SK-N-SH (cell line): ENCODE results near the gene IFT172. TPM values are rescaled to one million over a fixed set of nuclear protein-coding genes. Genes with fewer than 3 reads are reported as not detected.
A peak's percentile ranks its signal among the peaks of the same experiment; 100 is the strongest.

Experiments
- CTCF ChIA-PET: fragments of 300-600, 350-600 bp; formaldehyde crosslinking; extraction: SDS; loops from one replicate; lab custom pipeline; 2021; lab: Yijun Ruan, JAX
- POLR2A ChIA-PET: fragments of 350-600 bp; sonication (Branson Sonifier 250); formaldehyde crosslinking; extraction: SDS; loops from one replicate; lab custom pipeline; 2020; ENCODE audit warnings: antibody characterized with exemption, inconsistent platforms; lab: Yijun Ruan, JAX
- DNase-seq: peaks from one replicate; pipeline ENCODE4 v3.0.0; 2012
- H2AFZ ChIP-seq: fragments of 200-600 bp; sonication (generic); 2 replicates; pipeline ENCODE4 v1.8.1; 2016; ENCODE audit warnings: antibody characterized with exemption, mild to moderate bottlenecking, low read depth
- H3F3A ChIP-seq: fragments of 200-600 bp; sonication (generic); replicated peaks from 2 replicates; pipeline ENCODE3; 2016; ENCODE audit warnings: antibody characterized with exemption, mild to moderate bottlenecking; ENCODE audit not compliant: insufficient read depth
- H3K27ac ChIP-seq, 2 experiments: fragments of 200-500 bp in 1 of 2; fragments of 200-600 bp in 1 of 2; sonication (Bioruptor generic) in 1 of 2; sonication (generic), shearing (Covaris generic) in 1 of 2; 2 replicates each; pipeline versions ENCODE4 v1.5.1 to v1.6.1; 2014 to 2016; ENCODE audit warnings: low read depth in 2 of 2, inconsistent platforms in 1 of 2, low read length in 1 of 2, mild to moderate bottlenecking in 1 of 2, mixed read lengths in 1 of 2
- H3K27me3 ChIP-seq: fragments of 200-600 bp; sonication (generic), shearing (Covaris generic); 2 replicates; pipeline ENCODE4 v1.6.1; 2016; ENCODE audit warnings: mixed run types; ENCODE audit not compliant: insufficient read depth
- H3K36me3 ChIP-seq, 2 experiments: fragments of 200-500 bp in 1 of 2; fragments of 200-600 bp in 1 of 2; sonication (Bioruptor generic) in 1 of 2; sonication (generic) in 1 of 2; replicated peaks in 1 of 2; 2 replicates each; pipeline versions ENCODE3 to v1.5.1; 2014 to 2016; ENCODE audit warnings: low read length in 1 of 2, mild to moderate bottlenecking in 1 of 2; ENCODE audit not compliant: insufficient read depth in 2 of 2, control insufficient read depth in 1 of 2
- H3K4me1 ChIP-seq, 2 experiments: fragments of 200-500 bp in 1 of 2; fragments of 200-600 bp in 1 of 2; sonication (Bioruptor generic) in 1 of 2; sonication (generic), shearing (Covaris generic) in 1 of 2; 2 replicates each; pipeline versions ENCODE4 v1.5.1 to v1.6.1; 2014 to 2016; ENCODE audit warnings: low read depth in 1 of 2, low read length in 1 of 2, mixed run types in 1 of 2; ENCODE audit not compliant: insufficient read depth in 2 of 2, control insufficient read depth in 1 of 2
- H3K4me2 ChIP-seq: fragments of 200-600 bp; sonication (generic), shearing (Covaris generic); 2 replicates; pipeline ENCODE4 v1.6.1; 2017; ENCODE audit warnings: mixed run types
- H3K4me3 ChIP-seq, 2 experiments: fragments of 200-500 bp in 1 of 2; fragments of 200-600 bp in 1 of 2; sonication (Bioruptor generic) in 1 of 2; sonication (generic), shearing (Covaris generic) in 1 of 2; 2 replicates each; pipeline versions ENCODE4 v1.5.1 to v1.8.1; 2014 to 2016; ENCODE audit warnings: low read depth in 2 of 2, inconsistent platforms in 1 of 2, low read length in 1 of 2, mild to moderate bottlenecking in 1 of 2, mixed read lengths in 1 of 2, moderate library complexity in 1 of 2
- H3K79me2 ChIP-seq: fragments of 200-600 bp; sonication (generic); 2 replicates; pipeline ENCODE4 v1.8.1; 2017; ENCODE audit warnings: mild to moderate bottlenecking; ENCODE audit not compliant: insufficient read depth
- H3K9ac ChIP-seq: fragments of 200-600 bp; sonication (generic); 2 replicates; pipeline ENCODE4 v1.6.1; 2017; ENCODE audit warnings: mixed run types
- H3K9me2 ChIP-seq: fragments of 200-600 bp; sonication (generic); 2 replicates; pipeline ENCODE4 v1.6.1; 2017; ENCODE audit warnings: mixed run types
- H3K9me3 ChIP-seq: fragments of 200-600 bp; sonication (generic); 2 replicates; pipeline ENCODE4 v1.6.1; 2017; ENCODE audit warnings: mixed run types, mild to moderate bottlenecking, moderate library complexity
- H4K20me1 ChIP-seq: fragments of 200-600 bp; sonication (generic); 2 replicates; pipeline ENCODE4 v1.6.1; 2017; ENCODE audit warnings: mild to moderate bottlenecking, mixed run types; ENCODE audit not compliant: insufficient read depth
- CHD2 ChIP-seq: fragments of 150-350 bp; IDR thresholded peaks from 2 replicates; pipeline ENCODE4 v1.6.1; 2018; ENCODE audit warnings: low read length; ENCODE audit not compliant: partially characterized antibody
- FOSL2 ChIP-seq: IDR thresholded peaks from 2 replicates; pipeline ENCODE4 v1.4.0; 2012; ENCODE audit warnings: low read depth, mild to moderate bottlenecking, moderate library complexity, borderline replicate concordance
- FOXJ3 ChIP-seq: sonication (generic); formaldehyde crosslinking; IDR thresholded peaks from 2 replicates; pipeline ENCODE4 v1.5.1; 2020; ENCODE audit warnings: mild to moderate bottlenecking, missing genetic modification reagents
- FOXM1 ChIP-seq: IDR thresholded peaks from 2 replicates; pipeline ENCODE4 v1.4.0; 2012; ENCODE audit warnings: low read depth, mild to moderate bottlenecking
- GATA2 ChIP-seq: sonication (generic); formaldehyde crosslinking; IDR thresholded peaks from 2 replicates; pipeline ENCODE4 v1.5.0; 2020; ENCODE audit warnings: mild to moderate bottlenecking, missing genetic modification reagents
- MEF2A ChIP-seq: IDR thresholded peaks from 2 replicates; pipeline ENCODE4 v1.4.0; 2012; ENCODE audit warnings: low read depth, borderline replicate concordance
- MXI1 ChIP-seq: IDR thresholded peaks from 2 replicates; pipeline ENCODE4 v1.6.1; 2012; ENCODE audit warnings: mild to moderate bottlenecking, low read depth, low read length, improper control_type of control experiment
- POLR2AphosphoS5 ChIP-seq: IDR thresholded peaks from 2 replicates; pipeline ENCODE4 v1.6.1; 2012; ENCODE audit warnings: low read depth, low read length
- RAD21 ChIP-seq: IDR thresholded peaks from 2 replicates; pipeline ENCODE4 v1.6.1; 2012; ENCODE audit warnings: mild to moderate bottlenecking, low read length
- RCOR1 ChIP-seq: fragments of 150-350 bp; IDR thresholded peaks from 2 replicates; pipeline ENCODE4 v1.6.1; 2017; ENCODE audit warnings: antibody characterized with exemption, low read length
- RFX5 ChIP-seq: IDR thresholded peaks from 2 replicates; pipeline ENCODE4 v1.6.1; 2012; ENCODE audit warnings: mild to moderate bottlenecking, improper control_type of control experiment, low read length
- RXRA ChIP-seq: IDR thresholded peaks from 2 replicates; pipeline ENCODE4 v1.4.0; 2012; ENCODE audit warnings: low read depth, mild to moderate bottlenecking, borderline replicate concordance
- SIN3A ChIP-seq: IDR thresholded peaks from 2 replicates; pipeline ENCODE4 v1.6.1; 2012; ENCODE audit warnings: low read depth, mild to moderate bottlenecking, low read length, moderate library complexity, borderline replicate concordance
- SMC3 ChIP-seq: IDR thresholded peaks from 2 replicates; pipeline ENCODE4 v1.6.1; 2012; ENCODE audit warnings: low read depth, low read length, improper control_type of control experiment
- TAF1 ChIP-seq: IDR thresholded peaks from 2 replicates; pipeline ENCODE4 v1.6.1; 2012; ENCODE audit warnings: low read depth, mild to moderate bottlenecking, low read length, moderate library complexity, borderline replicate concordance
- WGBS: methylation state at CpG from one replicate; pipeline ENCODE4 v1.1.6; 2017; ENCODE audit warnings: low lambda C conversion rate; 5-methylcytosine and 5-hydroxymethylcytosine counted together
- polyA plus RNA-seq, 3 experiments: library from polyadenylated mRNA; depleted of rRNA; stranded (reverse); fragments of >200 nt; gene quantifications; 2 replicates each; pipeline ENCODE4 v1.2.3, GENCODE V29; 2012
- TF ChIP-seq, protein P1 (sequence below): fragments of 150-350 bp; IDR thresholded peaks from 2 replicates; pipeline ENCODE4 v1.6.1; 2017; ENCODE audit warnings: antibody characterized with exemption, low read length, low read depth, borderline replicate concordance
- TF ChIP-seq, protein P2 (sequence below): IDR thresholded peaks from 2 replicates; pipeline ENCODE4 v1.4.0; 2012; ENCODE audit warnings: low read depth, borderline replicate concordance
- TF ChIP-seq, protein P3 (sequence below): IDR thresholded peaks from 2 replicates; pipeline ENCODE4; 2012

The IFT172 gene
- polyA plus RNA-seq, 1 of the 3 experiments (the other 2 are of a cell fraction): 31.3 TPM

DNA sequence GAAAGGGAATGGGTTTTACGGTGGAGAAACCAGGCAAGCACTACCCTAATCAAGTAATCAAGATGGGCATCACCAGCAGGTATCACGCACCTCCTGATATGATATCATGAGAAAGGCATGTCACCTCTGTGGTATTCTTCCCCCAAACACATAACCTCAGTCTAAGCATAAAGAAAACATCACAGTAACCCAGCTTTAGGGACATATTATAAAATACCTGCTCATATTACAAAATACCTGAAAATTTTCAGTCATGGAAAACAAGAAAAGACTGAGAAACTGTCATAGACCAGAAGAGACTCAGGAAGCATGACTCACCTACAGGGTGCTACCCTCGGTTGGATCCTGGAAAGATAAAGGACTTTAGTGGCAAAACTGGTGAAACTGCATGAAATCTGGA is 37.6 kb upstream of the IFT172 start:
- Histone ChIP-seq H3K9me2 (no peaks in the 10 kb centered on the region), H3K4me2 (no peak overlapping the region), H3K4me3 (no peak overlapping the region), H2AFZ (no peak overlapping the region), H3K36me3 (no peaks in the 10 kb centered on the region), H3K27ac (no peak overlapping the region), H4K20me1 (no peaks in the 10 kb centered on the region), H3K4me1 (no peaks in the 10 kb centered on the region), H3K9ac (no peak overlapping the region), H3F3A (no peaks in the 10 kb centered on the region), H3K27me3 (no peaks in the 10 kb centered on the region), H3K9me3 (no peaks in the 10 kb centered on the region), H3K79me2 (no peaks in the 10 kb centered on the region)
- DNase-seq: no peak
- ChIA-PET POLR2A (interaction anchor here (0.9 kb wide), 1 partner anchor 18 kb away, joined by 3 read pairs; no protein-coding TSS in a partner anchor), CTCF (interaction anchor here (1.5 kb wide), 1 partner anchor 10 kb away, joined by 6 read pairs; a partner anchor contains a TSS)
- 34% methylated on average over 3 of the region's 3 CpGs for WGBS
- TF ChIP-seq RFX5: no peak
- TF ChIP-seq RAD21: no peak
- no peak for TF ChIP-seq POLR2AphosphoS5
- TF ChIP-seq FOSL2: 0 out of 2 replicates have a peak, but pooled peaks have one; percentile 27

DNA sequence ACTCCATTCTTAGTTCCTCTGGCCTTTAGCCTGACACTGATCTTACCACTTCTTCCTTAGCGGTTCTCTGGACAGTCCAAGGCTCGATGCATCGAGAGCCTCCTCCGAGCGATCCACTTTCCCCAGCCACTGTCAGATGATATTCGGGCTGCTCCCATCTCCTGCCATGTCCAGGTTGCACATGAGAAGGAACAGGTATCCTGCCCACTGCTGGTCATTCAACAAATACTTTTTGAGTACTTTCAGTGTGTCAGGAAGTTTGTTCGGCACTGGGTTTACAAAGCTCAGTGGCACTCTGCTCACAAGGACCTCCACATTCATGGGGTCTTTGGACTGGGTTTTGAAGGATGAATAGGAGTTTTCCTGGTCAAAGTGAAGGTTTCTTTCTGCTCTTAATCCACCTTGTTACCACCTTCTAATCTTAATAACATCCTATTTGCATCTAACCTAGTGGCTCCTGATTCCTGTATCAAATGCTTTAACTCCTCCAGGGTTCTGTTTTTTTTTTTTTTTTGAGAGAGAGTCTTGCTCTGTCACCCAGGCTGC is 32.9 kb upstream of the IFT172 start:
- H3K27ac ChIP-seq: no peak overlapping the region
- H3K4me2 ChIP-seq: no peak overlapping the region
- DNase-seq: no peak
- no peak for TF ChIP-seq MXI1
- TF ChIP-seq SMC3: no peak
- no peak for TF ChIP-seq TAF1
- TF ChIP-seq FOSL2: no peak
- no peak for TF ChIP-seq MEF2A
- no peak for TF ChIP-seq FOXJ3
- TF ChIP-seq GATA2 (CRISPR knock-in tag): no peak
- no peak for TF ChIP-seq RXRA
- no peaks in the 10 kb centered on the region for H3K9me2 ChIP-seq
- H3K36me3 ChIP-seq: no peaks in the 10 kb centered on the region
- H3K9me3 ChIP-seq: no peaks in the 10 kb centered on the region
- ChIA-PET POLR2A (no interaction called here), CTCF (no interaction called here)
- 57% methylated on average over 7 of the region's 7 CpGs for WGBS
- H3K79me2 ChIP-seq: no peaks in the 10 kb centered on the region
- H3K27me3 ChIP-seq: no peaks in the 10 kb centered on the region
- H2AFZ ChIP-seq: no peak overlapping the region
- no peaks in the 10 kb centered on the region for H3F3A ChIP-seq
- H3K9ac ChIP-seq: no peak overlapping the region
- H4K20me1 ChIP-seq: no peaks in the 10 kb centered on the region
- H3K4me1 ChIP-seq: no peaks in the 10 kb centered on the region
- no peak overlapping the region for H3K4me3 ChIP-seq

DNA sequence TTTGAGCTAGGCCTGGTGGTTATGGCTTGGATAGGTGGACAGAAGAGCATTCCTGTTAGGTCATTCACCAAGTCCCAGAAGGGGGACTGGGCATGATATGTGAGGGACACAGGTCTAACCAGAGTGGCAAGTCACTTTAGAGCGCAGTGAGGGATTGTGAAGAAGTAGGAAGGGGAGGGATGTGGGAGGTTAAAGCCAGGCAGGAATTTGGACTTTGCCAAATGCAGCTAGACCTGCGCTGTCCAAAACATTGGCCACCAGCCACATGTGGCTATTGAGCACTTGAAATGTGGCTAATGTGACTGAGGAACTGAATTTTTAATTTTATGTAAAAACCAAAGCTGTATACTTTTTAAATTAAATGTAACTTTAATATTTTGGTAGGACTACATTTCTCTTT is 30.8 kb upstream of the IFT172 start:
- CTCF ChIA-PET: interaction anchor here (1.0 kb wide), 1 partner anchor 23 kb away, joined by 3 read pairs; no protein-coding TSS in a partner anchor
- H3K27me3 ChIP-seq: no peaks in the 10 kb centered on the region
- no peak overlapping the region for H2AFZ ChIP-seq
- H3F3A ChIP-seq: no peaks in the 10 kb centered on the region
- H3K9ac ChIP-seq: no peak overlapping the region
- POLR2A ChIA-PET: no interaction called here
- no peaks in the 10 kb centered on the region for H3K9me3 ChIP-seq
- H3K4me1 ChIP-seq: no peaks in the 10 kb centered on the region
- no peak overlapping the region for H3K27ac ChIP-seq
- H3K79me2 ChIP-seq: no peaks in the 10 kb centered on the region
- no peak for DNase-seq
- H3K36me3 ChIP-seq: no peaks in the 10 kb centered on the region
- H4K20me1 ChIP-seq: no peaks in the 10 kb centered on the region
- H3K4me2 ChIP-seq: no peak overlapping the region
- 97% methylated on average over 2 of the region's 2 CpGs for WGBS
- H3K9me2 ChIP-seq: no peaks in the 10 kb centered on the region
- TF ChIP-seq, protein P1, sequence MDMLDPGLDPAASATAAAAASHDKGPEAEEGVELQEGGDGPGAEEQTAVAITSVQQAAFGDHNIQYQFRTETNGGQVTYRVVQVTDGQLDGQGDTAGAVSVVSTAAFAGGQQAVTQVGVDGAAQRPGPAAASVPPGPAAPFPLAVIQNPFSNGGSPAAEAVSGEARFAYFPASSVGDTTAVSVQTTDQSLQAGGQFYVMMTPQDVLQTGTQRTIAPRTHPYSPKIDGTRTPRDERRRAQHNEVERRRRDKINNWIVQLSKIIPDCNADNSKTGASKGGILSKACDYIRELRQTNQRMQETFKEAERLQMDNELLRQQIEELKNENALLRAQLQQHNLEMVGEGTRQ: no peak
- TF ChIP-seq, protein P2, sequence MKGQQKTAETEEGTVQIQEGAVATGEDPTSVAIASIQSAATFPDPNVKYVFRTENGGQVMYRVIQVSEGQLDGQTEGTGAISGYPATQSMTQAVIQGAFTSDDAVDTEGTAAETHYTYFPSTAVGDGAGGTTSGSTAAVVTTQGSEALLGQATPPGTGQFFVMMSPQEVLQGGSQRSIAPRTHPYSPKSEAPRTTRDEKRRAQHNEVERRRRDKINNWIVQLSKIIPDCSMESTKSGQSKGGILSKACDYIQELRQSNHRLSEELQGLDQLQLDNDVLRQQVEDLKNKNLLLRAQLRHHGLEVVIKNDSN: no peak
- no peak for TF ChIP-seq FOXM1
- TF ChIP-seq FOSL2: no peak
- no peak for TF ChIP-seq MXI1
- TF ChIP-seq, protein P3, sequence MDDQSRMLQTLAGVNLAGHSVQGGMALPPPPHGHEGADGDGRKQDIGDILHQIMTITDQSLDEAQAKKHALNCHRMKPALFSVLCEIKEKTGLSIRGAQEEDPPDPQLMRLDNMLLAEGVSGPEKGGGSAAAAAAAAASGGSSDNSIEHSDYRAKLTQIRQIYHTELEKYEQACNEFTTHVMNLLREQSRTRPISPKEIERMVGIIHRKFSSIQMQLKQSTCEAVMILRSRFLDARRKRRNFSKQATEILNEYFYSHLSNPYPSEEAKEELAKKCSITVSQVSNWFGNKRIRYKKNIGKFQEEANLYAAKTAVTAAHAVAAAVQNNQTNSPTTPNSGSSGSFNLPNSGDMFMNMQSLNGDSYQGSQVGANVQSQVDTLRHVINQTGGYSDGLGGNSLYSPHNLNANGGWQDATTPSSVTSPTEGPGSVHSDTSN: no peak
- no peak for TF ChIP-seq RAD21
- no peak for TF ChIP-seq MEF2A
- no peak for TF ChIP-seq SIN3A
- TF ChIP-seq CHD2: no peak
- TF ChIP-seq GATA2 (CRISPR knock-in tag): no peak
- no peak for TF ChIP-seq RCOR1
- TF ChIP-seq SMC3: no peak
- no peak overlapping the region for H3K4me3 ChIP-seq
